HEK293 (cell line): ENCODE results near the gene CMIP.

ENCODE experiments used
- CTCF ChIP-seq: fragments of 450-650 bp; formaldehyde crosslinking; IDR thresholded peaks from 2 replicates; pipeline ENCODE4 v1.5.1; 2016; ENCODE audit warnings: missing biosample characterization, missing genetic modification characterization
- KLF17 ChIP-seq: fragments of 450-650 bp; formaldehyde crosslinking; IDR thresholded peaks from 2 replicates; pipeline ENCODE4 v1.5.1; 2016; ENCODE audit warnings: missing biosample characterization, missing genetic modification characterization
- ZNF175 ChIP-seq: fragments of 450-650 bp; formaldehyde crosslinking; IDR thresholded peaks from 2 replicates; pipeline ENCODE4 v1.5.1; 2016; ENCODE audit warnings: missing biosample characterization, missing genetic modification characterization
- ZNF266 ChIP-seq: fragments of 450-650 bp; formaldehyde crosslinking; IDR thresholded peaks from 2 replicates; pipeline ENCODE4 v1.5.1; 2016; ENCODE audit warnings: missing biosample characterization, missing genetic modification characterization, low read depth
- ZNF585B ChIP-seq: fragments of 450-650 bp; formaldehyde crosslinking; IDR thresholded peaks from 2 replicates; pipeline ENCODE4 v1.5.1; 2016; ENCODE audit warnings: missing biosample characterization, missing genetic modification characterization
- ZNF664 ChIP-seq: fragments of 450-650 bp; formaldehyde crosslinking; IDR thresholded peaks from 2 replicates; pipeline ENCODE4 v1.5.1; 2016; ENCODE audit warnings: missing biosample characterization, missing genetic modification characterization

GRCh38 chr16:81562926-81563325, 118.3 kb downstream of the CMIP start:
- TF ChIP-seq CTCF (tag by site-specific recombination) (no peak), ZNF585B (tag by site-specific recombination) (no peak), KLF17 (tag by site-specific recombination) (no peak), ZNF175 (tag by site-specific recombination) (no peak), ZNF664 (no peak), ZNF266 (tag by site-specific recombination) (no peak)
